T-helper 2 cell treated with Interferon-gamma antibody and Interleukin-4, amounts not matched to agents 5 μg/mL and 100 μg/mL, for 36 hours (primary cell): ENCODE measurements around the gene RTN4RL2.

ENCODE experiments used
- DNase-seq: peaks from one replicate; pipeline ENCODE4 v3.0.0; 2021; ENCODE audit warnings: low spot score
- H3K27ac Mint-ChIP-seq: one replicate; pipeline ENCODE4 v1.8.0; 2021; ENCODE audit warnings: mild to moderate bottlenecking, mixed read lengths
- H3K27me3 Mint-ChIP-seq: one replicate; pipeline ENCODE4 v1.8.0; 2021; ENCODE audit warnings: low read depth, mixed read lengths
- H3K36me3 Mint-ChIP-seq: one replicate; pipeline ENCODE4 v1.8.0; 2021; ENCODE audit warnings: low read depth, mixed read lengths
- H3K4me1 Mint-ChIP-seq: one replicate; pipeline ENCODE4 v1.8.0; 2021; ENCODE audit warnings: low read depth, mixed read lengths
- H3K4me3 Mint-ChIP-seq: one replicate; pipeline ENCODE4 v1.8.0; 2022; ENCODE audit warnings: mild to moderate bottlenecking, moderate library complexity, mixed read lengths
- H3K9me3 Mint-ChIP-seq: one replicate; pipeline ENCODE4 v1.8.0; 2021; ENCODE audit warnings: mixed read lengths

The RTN4RL2 gene

DNA sequence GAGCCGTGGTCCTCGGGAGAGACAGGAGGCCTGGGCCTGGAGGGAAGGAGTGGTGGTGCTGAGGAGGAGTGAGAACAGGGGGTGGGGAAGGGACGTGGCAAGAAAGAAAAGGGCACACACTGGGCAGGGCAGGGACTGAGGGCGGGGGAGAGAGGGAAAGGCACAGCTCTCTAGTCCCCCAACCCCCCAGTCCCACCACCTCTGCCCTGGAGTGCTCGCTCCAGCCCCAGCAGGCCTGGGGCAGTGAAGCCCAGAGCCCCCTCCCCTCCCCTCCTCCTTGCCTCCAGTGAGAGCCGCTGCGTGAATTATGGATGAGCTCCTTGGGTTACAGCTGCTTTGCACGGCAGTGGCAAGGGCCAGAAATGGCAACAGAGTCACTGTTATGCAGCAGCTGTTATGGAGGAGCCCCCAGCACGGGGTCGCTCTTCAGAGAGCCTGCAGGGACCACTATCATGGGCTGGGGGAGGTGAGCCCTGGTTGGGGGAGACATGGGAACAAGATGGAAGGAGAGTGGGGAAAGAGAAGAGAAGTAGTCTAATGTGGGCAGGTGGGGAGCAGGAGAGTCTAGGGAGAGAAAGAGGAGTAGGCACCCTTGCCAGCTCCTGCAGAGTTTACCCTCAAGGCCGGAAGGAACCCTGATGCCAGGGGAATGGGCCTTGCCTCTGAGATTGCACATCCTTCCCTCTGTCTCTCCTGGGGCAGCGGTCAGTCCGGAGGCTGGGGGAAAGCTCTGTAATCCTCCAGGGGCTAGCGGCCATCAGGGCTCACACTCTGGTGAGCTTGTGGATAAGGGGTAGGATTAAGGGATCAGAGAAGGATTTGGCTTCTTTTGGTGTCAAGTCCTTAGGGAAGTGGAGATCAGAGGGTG is 3.6 kb downstream of the RTN4RL2 start:
- Mint-ChIP-seq H3K27ac (no peak overlapping the region), H3K4me3 (no peak overlapping the region), H3K9me3 (no peaks in the 10 kb centered on the region), H3K36me3 (no peaks in the 10 kb centered on the region), H3K27me3 (peaks cover 38% of the 10 kb centered on the region), H3K4me1 (peaks cover 7% of the 10 kb centered on the region)
- no peak for DNase-seq

- Mint-ChIP-seq H3K4me1 (peaks cover 4% of the 10 kb centered on the region), H3K4me3 (no peak overlapping the region), H3K9me3 (no peaks in the 10 kb centered on the region), H3K36me3 (no peaks in the 10 kb centered on the region), H3K27me3 (peaks cover 33% of the 10 kb centered on the region), H3K27ac (no peak overlapping the region)
- no peak for DNase-seq
These were observed 4.3 kb downstream of the RTN4RL2 start for GRCh38 chr11:57464539-57465181.

GRCh38 chr11:57466680-57467079 is 6.4 kb downstream of the RTN4RL2 start:
- no peaks in the 10 kb centered on the region for H3K4me1 Mint-ChIP-seq
- no peak for DNase-seq
- no peak overlapping the region for H3K4me3 Mint-ChIP-seq
- H3K9me3 Mint-ChIP-seq, result no peaks in the 10 kb centered on the region
- H3K27me3 Mint-ChIP-seq, result peaks cover 20% of the 10 kb centered on the region
- H3K36me3 Mint-ChIP-seq, result no peaks in the 10 kb centered on the region
- no peak overlapping the region for H3K27ac Mint-ChIP-seq

DNA sequence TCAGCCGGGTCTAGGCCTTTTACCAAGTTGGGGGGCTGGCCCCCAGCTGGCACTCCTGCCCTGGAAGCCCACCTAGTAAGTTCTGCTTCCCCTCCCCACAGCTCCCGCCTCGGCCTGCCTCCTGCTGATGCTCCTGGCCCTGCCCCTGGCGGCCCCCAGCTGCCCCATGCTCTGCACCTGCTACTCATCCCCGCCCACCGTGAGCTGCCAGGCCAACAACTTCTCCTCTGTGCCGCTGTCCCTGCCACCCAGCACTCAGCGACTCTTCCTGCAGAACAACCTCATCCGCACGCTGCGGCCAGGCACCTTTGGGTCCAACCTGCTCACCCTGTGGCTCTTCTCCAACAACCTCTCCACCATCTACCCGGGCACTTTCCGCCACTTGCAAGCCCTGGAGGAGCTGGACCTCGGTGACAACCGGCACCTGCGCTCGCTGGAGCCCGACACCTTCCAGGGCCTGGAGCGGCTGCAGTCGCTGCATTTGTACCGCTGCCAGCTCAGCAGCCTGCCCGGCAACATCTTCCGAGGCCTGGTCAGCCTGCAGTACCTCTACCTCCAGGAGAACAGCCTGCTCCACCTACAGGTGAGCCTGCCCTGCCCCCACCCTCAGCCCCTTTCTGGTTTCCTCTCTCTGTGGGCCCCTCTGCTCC is 7.3 kb downstream of the RTN4RL2 start:
- no peaks in the 10 kb centered on the region for H3K4me1 Mint-ChIP-seq
- H3K4me3 Mint-ChIP-seq, result no peak overlapping the region
- H3K36me3 Mint-ChIP-seq, result no peaks in the 10 kb centered on the region
- no peaks in the 10 kb centered on the region for H3K9me3 Mint-ChIP-seq
- no peak for DNase-seq
- H3K27me3 Mint-ChIP-seq, result peaks cover 14% of the 10 kb centered on the region
- no peak overlapping the region for H3K27ac Mint-ChIP-seq

- no peak for DNase-seq
- no peak overlapping the region for H3K27ac Mint-ChIP-seq
- no peak overlapping the region for H3K4me3 Mint-ChIP-seq
- peaks cover 8% of the 10 kb centered on the region for H3K27me3 Mint-ChIP-seq
- no peaks in the 10 kb centered on the region for H3K36me3 Mint-ChIP-seq
- no peaks in the 10 kb centered on the region for H3K9me3 Mint-ChIP-seq
- H3K4me1 Mint-ChIP-seq, result peaks cover 2% of the 10 kb centered on the region
These were observed 7.9 kb downstream of the RTN4RL2 start for GRCh38 chr11:57468276-57468675.

DNA sequence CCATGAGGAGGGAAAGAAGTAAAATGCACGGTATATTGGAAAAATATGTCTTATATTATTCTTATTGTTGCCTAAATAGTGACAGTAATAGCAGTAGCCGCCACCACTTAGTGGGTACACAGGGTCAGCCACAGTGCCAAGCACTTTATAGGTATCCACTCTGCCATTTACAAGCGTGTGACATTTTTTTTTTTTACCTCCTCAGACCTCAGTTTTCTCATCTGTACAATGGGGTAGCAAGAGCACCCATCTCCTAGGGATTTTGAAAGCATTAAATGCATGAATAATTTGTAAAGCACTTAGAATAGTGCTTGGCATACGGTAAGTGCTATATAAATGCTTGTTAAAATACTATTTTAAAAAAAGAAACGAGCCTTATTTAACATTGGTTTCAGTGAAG is 8.9 kb downstream of the RTN4RL2 start:
- H3K27me3 Mint-ChIP-seq, result peaks cover 6% of the 10 kb centered on the region
- no peak overlapping the region for H3K27ac Mint-ChIP-seq
- no peak overlapping the region for H3K4me3 Mint-ChIP-seq
- H3K4me1 Mint-ChIP-seq, result peaks cover 7% of the 10 kb centered on the region
- DNase-seq, result no peak
- H3K36me3 Mint-ChIP-seq, result no peaks in the 10 kb centered on the region
- no peaks in the 10 kb centered on the region for H3K9me3 Mint-ChIP-seq

DNA sequence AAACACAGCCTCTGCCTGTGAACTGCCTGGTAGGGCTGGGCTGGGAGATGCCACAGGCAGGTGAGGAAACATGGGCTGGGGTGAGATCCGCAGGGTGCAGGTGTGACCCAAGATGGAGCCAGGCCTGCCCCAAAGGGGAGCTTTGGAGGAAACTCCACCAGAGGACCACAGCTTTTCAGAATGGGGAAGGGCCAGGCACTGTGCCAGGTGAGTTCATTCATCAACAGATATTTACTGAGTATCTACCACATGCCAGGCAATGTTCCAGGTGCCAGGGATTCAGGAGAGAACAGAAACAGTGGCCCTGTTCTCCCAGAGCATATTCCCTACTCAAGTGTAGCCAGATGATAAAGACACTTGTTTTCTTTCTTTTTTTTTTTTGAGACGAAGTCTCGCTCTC is 11.2 kb downstream of the RTN4RL2 start:
- peaks cover 14% of the 10 kb centered on the region for H3K27me3 Mint-ChIP-seq

GRCh38 chr11:57473285-57473841 is 13.0 kb downstream of the RTN4RL2 start:
- H3K9me3 Mint-ChIP-seq, result no peaks in the 10 kb centered on the region
- peak overlapping the region; percentile 39 for H3K4me3 Mint-ChIP-seq
- H3K4me1 Mint-ChIP-seq, result peaks cover 7% of the 10 kb centered on the region
- no peak overlapping the region for H3K27ac Mint-ChIP-seq
- no peaks in the 10 kb centered on the region for H3K36me3 Mint-ChIP-seq
- peaks cover 28% of the 10 kb centered on the region for H3K27me3 Mint-ChIP-seq
- DNase-seq, result no peak

More for the DNA sequence above, 11.2 kb downstream of the RTN4RL2 start:
- Mint-ChIP-seq H3K36me3 (no peaks in the 10 kb centered on the region), H3K9me3 (no peaks in the 10 kb centered on the region), H3K27ac (no peak overlapping the region), H3K4me3 (no peak overlapping the region), H3K4me1 (peaks cover 7% of the 10 kb centered on the region)
- no peak for DNase-seq

- peaks cover 33% of the 10 kb centered on the region for H3K27me3 Mint-ChIP-seq
- peaks cover 7% of the 10 kb centered on the region for H3K4me1 Mint-ChIP-seq
- peak; percentile 10 for DNase-seq
- no peak overlapping the region for H3K27ac Mint-ChIP-seq
- no peaks in the 10 kb centered on the region for H3K36me3 Mint-ChIP-seq
- H3K9me3 Mint-ChIP-seq, result no peaks in the 10 kb centered on the region
- H3K4me3 Mint-ChIP-seq, result peak overlapping the region; percentile 44
These were observed 13.9 kb downstream of the RTN4RL2 start for GRCh38 chr11:57474017-57474802.

- peaks cover 33% of the 10 kb centered on the region for H3K27me3 Mint-ChIP-seq
- no peak for DNase-seq
- H3K9me3 Mint-ChIP-seq, result no peaks in the 10 kb centered on the region
- no peak overlapping the region for H3K27ac Mint-ChIP-seq
- no peaks in the 10 kb centered on the region for H3K36me3 Mint-ChIP-seq
- H3K4me3 Mint-ChIP-seq, result no peak overlapping the region
- peaks cover 7% of the 10 kb centered on the region for H3K4me1 Mint-ChIP-seq
These were observed 14.4 kb downstream of the RTN4RL2 start for GRCh38 chr11:57474803-57475115.

GRCh38 chr11:57475191-57475590 is 14.9 kb downstream of the RTN4RL2 start:
- no peak overlapping the region for H3K4me3 Mint-ChIP-seq
- H3K36me3 Mint-ChIP-seq, result no peaks in the 10 kb centered on the region
- no peak overlapping the region for H3K27ac Mint-ChIP-seq
- H3K4me1 Mint-ChIP-seq, result peaks cover 9% of the 10 kb centered on the region
- H3K27me3 Mint-ChIP-seq, result peaks cover 35% of the 10 kb centered on the region
- DNase-seq, result no peak
- H3K9me3 Mint-ChIP-seq, result no peaks in the 10 kb centered on the region

DNA sequence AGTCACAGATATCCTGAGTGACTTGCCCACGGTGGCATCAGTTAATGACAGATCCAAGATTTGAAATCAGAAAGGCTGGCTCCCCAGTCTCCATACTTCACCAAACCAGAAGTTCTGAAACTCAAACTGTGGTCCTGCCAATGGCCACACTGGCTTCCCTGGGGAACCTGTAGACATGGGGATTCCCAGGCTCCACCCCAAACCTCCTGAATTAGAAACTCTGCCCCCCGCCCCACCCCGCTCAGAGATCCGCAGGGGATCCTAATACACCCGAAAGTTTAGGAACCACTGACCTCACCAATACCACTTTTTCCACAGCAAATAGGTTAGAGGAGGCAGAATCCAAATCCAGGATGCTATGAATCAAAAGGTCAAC is 15.3 kb downstream of the RTN4RL2 start:
- Mint-ChIP-seq H3K27ac (no peak overlapping the region), H3K4me1 (peaks cover 10% of the 10 kb centered on the region), H3K4me3 (peak overlapping the region; percentile 47), H3K27me3 (peaks cover 39% of the 10 kb centered on the region), H3K9me3 (no peaks in the 10 kb centered on the region), H3K36me3 (no peaks in the 10 kb centered on the region)
- DNase-seq, result no peak

- no peak for DNase-seq
- no peak overlapping the region for H3K27ac Mint-ChIP-seq
- no peaks in the 10 kb centered on the region for H3K36me3 Mint-ChIP-seq
- H3K4me1 Mint-ChIP-seq, result peaks cover 10% of the 10 kb centered on the region
- peak overlapping the region; percentile 47 for H3K4me3 Mint-ChIP-seq
- no peaks in the 10 kb centered on the region for H3K9me3 Mint-ChIP-seq
- peaks cover 44% of the 10 kb centered on the region for H3K27me3 Mint-ChIP-seq
These were observed 15.9 kb downstream of the RTN4RL2 start for GRCh38 chr11:57476047-57476756.
